Erythroblast (primary cell): Measurements from ENCODE around the gene FAM228B.

Experiments used
- GATA1 ChIP-seq: IDR thresholded peaks from 2 replicates; pipeline ENCODE4 v1.6.1; 2011; ENCODE audit warnings: low read depth, mild to moderate bottlenecking, control low read depth, low read length, moderate library complexity
- POLR2A ChIP-seq: IDR thresholded peaks from 2 replicates; pipeline ENCODE4 v1.6.1; 2011; ENCODE audit warnings: mild to moderate bottlenecking, low read length

GRCh38 chr2:24115057-24115456, 8.2 kb upstream of the FAM228B start:
- TF ChIP-seq POLR2A: no peak
- TF ChIP-seq GATA1: no peak
